K562 (cell line): ENCODE results near the gene CPNE8.

Experiments used
- BCOR ChIP-seq: fragments of 450-650 bp; IDR thresholded peaks from 2 replicates; pipeline ENCODE4 v1.6.1; 2016
- BRCA1 ChIP-seq, 2 experiments: fragments of 450-650 bp in 1 of 2; sonication (generic) in 1 of 2; formaldehyde crosslinking in 1 of 2; IDR thresholded peaks; 2 replicates each; pipeline versions ENCODE4 v1.5.0 to v1.6.1; 2017 to 2020; ENCODE audit warnings: mild to moderate bottlenecking in 1 of 2, missing genetic modification reagents in 1 of 2
- CAMTA2 ChIP-seq: fragments of 250-450 bp; sonication (Bioruptor Pico); conservative IDR thresholded peaks from 2 replicates; pipeline ENCODE4 v1.5.1; 2022
- CHD1 ChIP-seq: fragments of 200-600 bp; sonication (generic); IDR thresholded peaks from one replicate; pipeline ENCODE4 v1.6.1; 2012; ENCODE audit warnings: mild to moderate bottlenecking, moderate library complexity, low read length, inconsistent platforms
- CHD2 ChIP-seq: IDR thresholded peaks from 2 replicates; pipeline ENCODE4 v1.6.1; 2011; ENCODE audit warnings: low read depth, low read length
- CTCF ChIP-seq, 3 experiments: IDR thresholded peaks in 2 of 3; conservative IDR thresholded peaks in 1 of 3; 2 replicates each; pipeline ENCODE4 v1.5.1; 2011 to 2012; ENCODE audit warnings: low read length in 3 of 3, mild to moderate bottlenecking in 3 of 3, control low read depth in 2 of 3, improper control_type of control experiment in 1 of 3, inconsistent platforms in 1 of 3, low read depth in 1 of 3, mixed read lengths in 1 of 3, moderate library complexity in 1 of 3; ENCODE audit not compliant: insufficient read depth in 2 of 3
- EP300 ChIP-seq: IDR thresholded peaks from 2 replicates; pipeline ENCODE4 v1.6.1; 2012; ENCODE audit warnings: low read length, improper control_type of control experiment
- KAT7 ChIP-seq: sonication (generic); formaldehyde crosslinking; IDR thresholded peaks from 2 replicates; pipeline ENCODE4 v1.8.0; 2022; ENCODE audit warnings: missing genetic modification reagents, mild to moderate bottlenecking, borderline replicate concordance
- LARP7 ChIP-seq: fragments of 450-650 bp; IDR thresholded peaks from 2 replicates; pipeline ENCODE4 v1.6.1; 2016
- NCOR1 ChIP-seq: fragments of 450-650 bp; IDR thresholded peaks from 2 replicates; pipeline ENCODE4 v1.6.1; 2016; ENCODE audit warnings: mild to moderate bottlenecking, moderate library complexity
- NONO ChIP-seq, 2 experiments: fragments of 200-400 bp in 1 of 2; fragments of 450-650 bp in 1 of 2; formaldehyde crosslinking in 1 of 2; IDR thresholded peaks; 2 replicates each; pipeline ENCODE4 v1.6.1; 2017; ENCODE audit warnings: low read depth in 2 of 2, mild to moderate bottlenecking in 2 of 2, moderate library complexity in 2 of 2, low read length in 1 of 2
- ZNF23 ChIP-seq: fragments of 250-450 bp; sonication (Bioruptor Pico); IDR thresholded peaks from 2 replicates; pipeline ENCODE4 v1.4.0; 2020; ENCODE audit warnings: mild to moderate bottlenecking
- ZNF274 ChIP-seq: IDR thresholded peaks from 2 replicates; pipeline ENCODE4 v1.6.1; 2011; ENCODE audit warnings: low read depth, mild to moderate bottlenecking, low read length, moderate library complexity, borderline replicate concordance
- ZNF707 ChIP-seq: fragments of 250-450 bp; sonication (Bioruptor Pico); conservative IDR thresholded peaks from 2 replicates; pipeline ENCODE4 v1.8.0; 2022; ENCODE audit warnings: inconsistent platforms, mild to moderate bottlenecking, moderate library complexity

DNA sequence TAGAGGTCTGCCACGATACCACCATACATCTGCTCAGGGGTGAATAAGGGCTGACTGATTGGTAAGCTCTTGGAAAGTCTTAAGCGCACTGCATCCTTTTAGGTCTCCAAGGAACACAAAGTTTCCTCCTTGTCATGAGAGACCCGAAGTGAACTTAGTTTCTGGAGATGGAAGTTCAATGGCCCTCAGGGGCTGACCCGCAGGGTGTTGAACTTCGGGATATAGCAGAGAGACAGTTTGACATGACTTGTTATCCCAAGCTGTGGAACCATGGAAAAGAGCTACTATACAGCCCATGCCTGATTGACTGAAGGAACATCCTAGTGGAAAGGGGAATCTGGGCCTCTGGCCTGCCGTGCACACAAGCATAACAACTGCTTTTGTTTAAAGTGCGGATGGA is 26.9 kb upstream of the CPNE8 start:
- TF ChIP-seq CHD1: no peak
- no peak for TF ChIP-seq ZNF707 (CRISPR knock-in tag)
- TF ChIP-seq KAT7: no peak
- TF ChIP-seq CAMTA2: no peak
- TF ChIP-seq CHD2: no peak
- TF ChIP-seq BCOR: no peak
- no peak for TF ChIP-seq NCOR1
- TF ChIP-seq LARP7: no peak
- TF ChIP-seq ZNF274: no peak
- TF ChIP-seq BRCA1 (IDR thresholded peaks at IDR 0.05): no peak
- TF ChIP-seq BRCA1 (CRISPR knock-in tag; IDR thresholded peaks at IDR 0.05): no peak
- no peak for TF ChIP-seq EP300
- TF ChIP-seq ZNF23: no peak
- TF ChIP-seq NONO (IDR thresholded peaks at IDR 0.05; ENCODE audit: low read depth in 2 of 2, low read length in 1 of 2): no peak
- no peak for TF ChIP-seq CTCF (IDR thresholded peaks at IDR 0.05 in 2 of 3, conservative IDR thresholded peaks at IDR 0.05 in 1 of 3; ENCODE audit: insufficient read depth in 2 of 3, low read depth in 1 of 3, low read length in 3 of 3)
